ENCODE data around the gene COMMD1.

The COMMD1 gene

DNA sequence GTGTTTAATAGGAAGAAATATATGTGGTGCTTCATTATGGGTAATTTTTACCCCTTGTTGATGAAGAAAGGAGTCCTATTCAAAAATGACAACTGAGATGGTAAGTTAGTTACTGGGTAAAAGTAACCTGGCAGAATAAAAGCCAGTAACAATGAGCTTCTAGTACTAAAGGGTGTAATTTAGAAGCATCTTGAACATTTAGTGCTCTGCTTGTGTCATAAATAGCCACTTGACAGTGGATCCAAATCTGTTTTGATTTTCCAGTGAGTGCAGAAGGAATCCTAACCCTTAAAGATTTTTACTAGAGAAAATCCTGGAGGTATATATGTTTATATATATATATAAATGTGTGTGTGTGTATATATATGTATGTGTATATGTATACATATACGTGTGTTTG is 15.1 kb downstream of the COMMD1 start:
- no peaks in the 10 kb centered on the region for H3K36me3 ChIP-seq (replicated peaks)
- in situ Hi-C loops (cut with HindIII; ENCODE audit: low pct_ligation_motif_present, low sequenced_read_pairs), result no loop called here
- H3K4me3 ChIP-seq (ENCODE audit: low read depth, low read length), result no peak overlapping the region
- DNase-seq, result no peak
- no peaks in the 10 kb centered on the region for H3K27me3 ChIP-seq (replicated peaks)
- H3K27ac ChIP-seq, result no peak overlapping the region
- TF ChIP-seq, protein P1, sequence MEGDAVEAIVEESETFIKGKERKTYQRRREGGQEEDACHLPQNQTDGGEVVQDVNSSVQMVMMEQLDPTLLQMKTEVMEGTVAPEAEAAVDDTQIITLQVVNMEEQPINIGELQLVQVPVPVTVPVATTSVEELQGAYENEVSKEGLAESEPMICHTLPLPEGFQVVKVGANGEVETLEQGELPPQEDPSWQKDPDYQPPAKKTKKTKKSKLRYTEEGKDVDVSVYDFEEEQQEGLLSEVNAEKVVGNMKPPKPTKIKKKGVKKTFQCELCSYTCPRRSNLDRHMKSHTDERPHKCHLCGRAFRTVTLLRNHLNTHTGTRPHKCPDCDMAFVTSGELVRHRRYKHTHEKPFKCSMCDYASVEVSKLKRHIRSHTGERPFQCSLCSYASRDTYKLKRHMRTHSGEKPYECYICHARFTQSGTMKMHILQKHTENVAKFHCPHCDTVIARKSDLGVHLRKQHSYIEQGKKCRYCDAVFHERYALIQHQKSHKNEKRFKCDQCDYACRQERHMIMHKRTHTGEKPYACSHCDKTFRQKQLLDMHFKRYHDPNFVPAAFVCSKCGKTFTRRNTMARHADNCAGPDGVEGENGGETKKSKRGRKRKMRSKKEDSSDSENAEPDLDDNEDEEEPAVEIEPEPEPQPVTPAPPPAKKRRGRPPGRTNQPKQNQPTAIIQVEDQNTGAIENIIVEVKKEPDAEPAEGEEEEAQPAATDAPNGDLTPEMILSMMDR (IDR thresholded peaks at IDR 0.05; ENCODE audit: low read depth, low read length, missing control alignments), result no peak

DNA sequence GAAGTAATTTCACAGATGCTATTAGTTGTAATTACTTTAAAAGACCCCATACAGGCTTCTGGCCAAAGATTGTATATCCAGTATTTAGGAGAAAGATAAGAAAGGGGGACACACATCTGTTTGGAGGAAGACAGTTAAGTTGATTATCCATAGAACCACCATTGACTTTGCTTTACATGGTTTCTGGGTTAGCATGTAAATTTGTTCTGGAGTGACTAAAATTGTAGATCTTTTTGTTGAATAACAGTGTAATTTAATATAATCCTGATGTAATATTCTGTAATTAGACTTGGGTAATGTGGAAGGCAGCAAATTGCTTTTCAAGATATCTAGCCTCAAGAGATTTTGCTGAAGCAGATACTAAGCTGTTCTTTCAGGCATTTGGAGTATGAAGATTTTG is 17.2 kb downstream of the COMMD1 start:
- in situ Hi-C loops (cut with HindIII; ENCODE audit: low pct_ligation_motif_present, low sequenced_read_pairs), result no loop called here
- Histone ChIP-seq H3K4me3 (ENCODE audit: low read depth, low read length) (no peak overlapping the region), H3K27me3 (replicated peaks) (no peaks in the 10 kb centered on the region), H3K36me3 (replicated peaks) (no peaks in the 10 kb centered on the region), H3K27ac (no peak overlapping the region)
- DNase-seq, result no peak
- TF ChIP-seq, protein P1 (IDR thresholded peaks at IDR 0.05; ENCODE audit: low read depth, low read length, missing control alignments), result no peak

DNA sequence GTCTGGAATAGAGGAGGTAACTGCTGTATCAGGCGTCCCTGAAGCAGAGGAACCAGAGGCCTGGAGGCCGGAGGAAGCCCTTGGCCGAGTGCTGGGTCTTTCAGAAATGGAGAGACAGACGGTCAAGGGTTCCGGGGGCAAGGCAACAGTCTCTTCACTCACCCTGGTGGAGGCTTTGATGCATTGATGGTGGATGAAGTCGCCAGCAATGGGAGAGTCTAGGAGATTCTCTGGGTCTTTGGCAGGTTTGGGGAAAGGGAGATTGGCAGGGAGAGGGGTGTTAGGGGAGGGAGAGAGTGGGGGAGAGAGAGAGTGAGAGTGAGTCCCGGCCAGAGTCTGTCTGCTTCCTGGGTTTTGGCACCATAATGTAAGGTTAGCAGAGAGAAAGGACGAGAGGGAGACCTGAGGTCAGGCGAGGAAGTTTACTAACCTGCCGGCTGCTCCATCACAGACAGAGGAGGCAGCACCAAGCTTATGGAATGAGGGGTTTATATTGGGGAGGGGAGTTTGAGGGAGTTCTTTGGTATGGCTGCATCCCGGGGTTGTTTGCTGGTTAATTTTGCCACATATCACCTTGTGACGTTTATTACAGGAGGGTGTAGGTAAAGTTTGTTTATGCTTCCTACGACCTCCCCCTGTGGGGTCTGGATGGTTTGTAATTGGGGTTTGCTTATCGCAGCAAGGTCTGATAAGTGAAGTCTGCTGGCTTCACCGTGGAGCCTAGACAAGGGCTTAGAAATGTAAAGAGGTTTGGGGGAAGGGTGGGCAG is 19.6 kb downstream of the COMMD1 start:
- no peaks in the 10 kb centered on the region for H3K36me3 ChIP-seq (replicated peaks)
- H3K4me3 ChIP-seq (ENCODE audit: low read depth, low read length), result no peak overlapping the region
- in situ Hi-C loops (cut with HindIII; ENCODE audit: low pct_ligation_motif_present, low sequenced_read_pairs), result no loop called here
- TF ChIP-seq, protein P1 (IDR thresholded peaks at IDR 0.05; ENCODE audit: low read depth, low read length, missing control alignments), result no peak
- no peaks in the 10 kb centered on the region for H3K27me3 ChIP-seq (replicated peaks)
- DNase-seq, result no peak
- H3K27ac ChIP-seq, result no peak overlapping the region

DNA sequence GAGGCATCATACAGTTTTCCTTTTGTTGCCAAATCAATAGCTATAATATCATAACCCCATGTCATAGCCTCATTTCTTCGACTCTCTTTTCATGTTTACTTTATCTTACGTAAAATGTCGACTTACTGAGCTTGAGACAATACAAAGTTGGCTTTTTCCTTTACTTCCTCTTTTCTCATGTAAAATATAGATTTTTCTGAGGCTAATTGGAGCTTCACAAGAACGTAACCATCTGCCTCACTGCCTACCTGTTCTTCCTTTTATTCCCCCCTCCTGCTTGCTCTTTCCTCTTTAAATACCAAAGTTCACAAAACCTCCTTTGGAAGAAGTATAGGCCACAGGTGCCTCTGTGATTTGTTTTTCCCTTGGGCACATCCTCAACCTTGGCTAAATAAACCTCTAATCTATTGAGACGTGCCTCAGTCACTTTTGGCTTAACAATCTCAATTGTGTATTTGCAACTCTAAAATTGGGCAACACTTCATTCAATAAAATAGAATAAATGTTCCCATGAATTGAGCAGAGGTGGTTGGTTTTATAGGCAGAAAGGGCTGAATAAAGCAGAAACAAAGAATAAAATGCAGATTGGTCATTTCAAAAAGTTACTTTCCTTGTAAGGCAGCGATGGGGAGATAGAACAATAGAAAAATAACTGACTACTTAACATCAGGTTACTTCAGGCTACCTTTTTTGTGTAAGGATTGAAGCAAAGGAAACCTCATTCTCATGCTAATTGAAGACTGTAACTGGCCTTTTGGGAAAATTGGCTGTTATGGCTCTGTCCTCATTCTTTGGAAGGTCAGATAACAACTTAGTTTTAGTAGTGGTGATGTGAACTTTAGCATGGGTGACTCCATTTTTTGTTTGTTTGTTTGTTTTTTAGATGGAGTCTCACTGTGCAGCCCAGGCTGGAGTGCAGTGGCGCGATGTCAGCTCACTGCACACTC is 21.3 kb downstream of the COMMD1 start:
- no peak overlapping the region for H3K27ac ChIP-seq
- H3K4me3 ChIP-seq (ENCODE audit: low read depth, low read length), result no peak overlapping the region
- in situ Hi-C loops (cut with HindIII; ENCODE audit: low pct_ligation_motif_present, low sequenced_read_pairs), result no loop called here
- TF ChIP-seq, protein P1 (IDR thresholded peaks at IDR 0.05; ENCODE audit: low read depth, low read length, missing control alignments), result no peak
- no peaks in the 10 kb centered on the region for H3K27me3 ChIP-seq (replicated peaks)
- H3K36me3 ChIP-seq (replicated peaks), result no peaks in the 10 kb centered on the region
- DNase-seq, result no peak

DNA sequence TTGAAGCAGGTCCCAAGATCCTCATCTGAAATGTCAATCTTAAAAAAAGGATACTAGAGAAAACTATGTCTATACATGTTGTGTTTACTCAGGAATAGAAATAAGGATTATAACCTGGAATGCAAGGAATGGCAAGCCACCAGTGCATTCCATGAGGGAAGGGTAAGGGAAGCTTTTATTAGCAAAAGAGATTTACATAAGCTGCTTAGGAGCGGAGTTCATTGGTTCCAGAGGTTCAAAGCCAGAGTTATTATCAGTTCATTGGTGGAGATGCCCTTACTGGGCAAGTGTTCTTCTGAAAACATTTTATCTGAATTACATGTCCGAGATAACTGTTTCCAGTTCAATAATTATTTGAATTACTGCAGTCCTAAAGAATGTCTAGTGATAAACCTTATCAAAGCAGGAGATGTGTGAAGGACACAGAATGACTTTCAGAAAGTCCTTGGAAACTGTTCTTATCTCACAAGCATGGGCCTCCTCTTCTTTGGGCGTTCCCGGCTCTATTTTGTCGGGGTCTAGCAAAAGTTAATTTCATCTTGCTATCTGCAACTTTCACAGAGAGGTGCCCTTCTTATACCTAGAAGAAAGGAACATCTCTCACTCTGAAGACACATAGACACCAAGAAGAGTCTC is 23.5 kb downstream of the COMMD1 start:
- no peak overlapping the region for H3K4me3 ChIP-seq (ENCODE audit: low read depth, low read length)
- TF ChIP-seq, protein P1 (IDR thresholded peaks at IDR 0.05; ENCODE audit: low read depth, low read length, missing control alignments), result no peak
- in situ Hi-C loops (cut with HindIII; ENCODE audit: low pct_ligation_motif_present, low sequenced_read_pairs), result no loop called here
- H3K27ac ChIP-seq, result no peak overlapping the region
- no peaks in the 10 kb centered on the region for H3K27me3 ChIP-seq (replicated peaks)
- no peaks in the 10 kb centered on the region for H3K36me3 ChIP-seq (replicated peaks)
- DNase-seq, result peak; percentile 14

Data from brain microvascular endothelial cell (primary cell).